Endothelial cell of umbilical vein (primary cell): ENCODE measurements around the gene FRYL. TPM values are rescaled to one million over a fixed set of nuclear protein-coding genes. Genes with fewer than 3 reads are reported as not detected.
"Not testable (repeated sequence)": the region's sequence is repeated elsewhere in the genome, so short reads cannot be mapped to it uniquely, and the experiment has no call there.

Experiments
- BruUV-seq: library from RNA; stranded (reverse); fragments of 400-500 nt; replicated peaks from 2 replicates; lab custom pipeline; 2021; lab: Mats Ljungman, UMichigan
- CTCF ChIA-PET: fragments of 300-600, 350-600 bp; sonication (Branson Sonifier 250); formaldehyde crosslinking; loops from one replicate; lab custom pipeline; 2021; ENCODE audit warnings: antibody characterized with exemption, inconsistent platforms; lab: Charles Lee
- POLR2A ChIA-PET: fragments of 300-600, 350-600 bp; sonication (Branson Sonifier 250); formaldehyde crosslinking; loops from one replicate; lab custom pipeline; 2021; ENCODE audit warnings: antibody characterized with exemption, inconsistent platforms; lab: Charles Lee
- DNase-seq: peaks from one replicate; pipeline ENCODE4 v3.0.0-alpha.2; 2011; ENCODE audit warnings: low read depth, low spot score
- FAIRE-seq: peaks from 2 replicates; lab custom pipeline; 2011; peaks lifted over from hg19 to GRCh38; lab: Jason Lieb, UNC
- H2AFZ ChIP-seq: 2 replicates; pipeline ENCODE4 v1.6.0; 2012; ENCODE audit warnings: low read depth, low read length, control low read depth, inconsistent platforms
- H3K27ac ChIP-seq: 2 replicates; pipeline ENCODE4 v1.5.1; 2011; ENCODE audit warnings: low read depth, mild to moderate bottlenecking, control low read depth, low read length, moderate library complexity; ENCODE audit not compliant: insufficient read depth
- H3K27me3 ChIP-seq, 2 experiments: 2 replicates each; pipeline versions ENCODE4 v1.6.0 to v1.6.1; 2011; ENCODE audit warnings: low read length in 2 of 2, mixed read lengths in 1 of 2; ENCODE audit not compliant: control insufficient read depth in 2 of 2, insufficient read depth in 2 of 2
- H3K36me3 ChIP-seq, 2 experiments: 2 replicates in 1 of 2; 3 replicates in 1 of 2; pipeline ENCODE4 v1.5.1; 2011; ENCODE audit warnings: low read length in 2 of 2, mild to moderate bottlenecking in 1 of 2, moderate library complexity in 1 of 2; ENCODE audit not compliant: control insufficient read depth in 2 of 2, insufficient read depth in 2 of 2; ENCODE audit errors: extremely low read depth in 1 of 2
- H3K4me1 ChIP-seq: 3 replicates; pipeline ENCODE4 v1.5.1; 2011; ENCODE audit warnings: mild to moderate bottlenecking, low read length; ENCODE audit not compliant: control insufficient read depth, insufficient read depth; ENCODE audit errors: extremely low read depth
- H3K4me2 ChIP-seq: 2 replicates; pipeline ENCODE4 v1.6.1; 2011; ENCODE audit warnings: low read length, control low read depth, mixed read lengths; ENCODE audit not compliant: insufficient read depth
- H3K4me3 ChIP-seq, 3 experiments: fragments of 200-600 bp in 1 of 3; sonication (generic), shearing (Covaris generic) in 1 of 3; replicated peaks in 1 of 3; 2 replicates each; pipeline ENCODE4 v1.5.1; 2011 to 2016; ENCODE audit warnings: control low read depth in 3 of 3, low read length in 3 of 3, mild to moderate bottlenecking in 2 of 3, inconsistent platforms in 1 of 3, low read depth in 1 of 3, moderate library complexity in 1 of 3; ENCODE audit not compliant: insufficient read depth in 1 of 3
- H3K79me2 ChIP-seq: 2 replicates; pipeline ENCODE4 v1.6.0; 2012; ENCODE audit warnings: low read length, inconsistent platforms; ENCODE audit not compliant: control insufficient read depth, insufficient read depth
- H3K9ac ChIP-seq: replicated peaks from 2 replicates; pipeline ENCODE3; 2011; ENCODE audit warnings: low read length, control low read depth; ENCODE audit not compliant: insufficient read depth; ENCODE audit errors: extremely low read depth
- H3K9me1 ChIP-seq: replicated peaks from 3 replicates; pipeline ENCODE4 v1.6.0; 2011; ENCODE audit warnings: mild to moderate bottlenecking, low read length; ENCODE audit not compliant: control insufficient read depth, insufficient read depth; ENCODE audit errors: extremely low read depth
- H3K9me3 ChIP-seq: replicated peaks from 2 replicates; pipeline ENCODE4 v1.5.1; 2012; ENCODE audit warnings: low read length, inconsistent platforms; ENCODE audit not compliant: control insufficient read depth, insufficient read depth
- H4K20me1 ChIP-seq: replicated peaks from 2 replicates; pipeline ENCODE3; 2011; ENCODE audit warnings: mild to moderate bottlenecking, low read length; ENCODE audit not compliant: control insufficient read depth, insufficient read depth; ENCODE audit errors: extremely low read depth
- EZH2 ChIP-seq: IDR thresholded peaks from 2 replicates; pipeline ENCODE4 v1.6.1; 2012; ENCODE audit warnings: borderline replicate concordance, low read depth, mild to moderate bottlenecking, moderate library complexity, low read length, inconsistent platforms; ENCODE audit not compliant: severe bottlenecking
- GATA2 ChIP-seq: IDR thresholded peaks from 2 replicates; pipeline ENCODE4 v1.7.0; 2011; ENCODE audit warnings: low read depth, mild to moderate bottlenecking, moderate library complexity, mixed read lengths, low read length; ENCODE audit not compliant: insufficient read length, insufficient read depth
- JUN ChIP-seq: IDR thresholded peaks from 2 replicates; pipeline ENCODE4 v1.6.1; 2011; ENCODE audit warnings: borderline replicate concordance, low read depth; ENCODE audit not compliant: insufficient read length, insufficient read depth
- POLR2A ChIP-seq: IDR thresholded peaks from 2 replicates; pipeline ENCODE4 v1.6.1; 2012; ENCODE audit warnings: low read depth, mild to moderate bottlenecking, control low read depth, low read length
- dilution Hi-C: fragments of 300-500 bp; cut with MboI; formaldehyde crosslinking; loops from one replicate; pipeline ENCODE4 v1.15.0; 2019; ENCODE audit warnings: low sequenced_read_pairs; ENCODE audit not compliant: extremely low pct_ligation_motif_present
- intact Hi-C: fragments of 100-400 bp; cut with micrococcal nuclease; formaldehyde crosslinking; loops from one replicate; pipeline ENCODE4 v1.10.0; 2022
- polyA plus RNA-seq, 4 experiments: library from polyadenylated mRNA; depleted of rRNA in 3 of 4; stranded (reverse) in 3 of 4; unstranded in 1 of 4; fragments of >200 nt; gene quantifications; 2 replicates each; pipeline versions ENCODE4 v1.2.1 to v1.2.3, GENCODE V29; 2011 to 2012; ENCODE audit warnings: missing spikeins in 1 of 4
- total RNA-seq: library from RNA; stranded (reverse); gene quantifications from 2 replicates; pipeline ENCODE4 v1.2.3, GENCODE V29; 2021
- TF ChIP-seq, protein P1 (sequence below): IDR thresholded peaks from 2 replicates; pipeline ENCODE4 v1.6.1; 2011; ENCODE audit not compliant: insufficient read depth, insufficient read length
- TF ChIP-seq, protein P2 (sequence below), 2 donors: IDR thresholded peaks; 1 replicate in 1 of 2; 2 replicates in 1 of 2; pipeline ENCODE4 v1.5.1; 2011; ENCODE audit warnings: low read length in 2 of 2, mild to moderate bottlenecking in 2 of 2, moderate library complexity in 2 of 2, control low read depth in 1 of 2, inconsistent platforms in 1 of 2, low read depth in 1 of 2; ENCODE audit not compliant: insufficient read depth in 1 of 2; ENCODE audit errors: extremely low read depth in 1 of 2

FRYL gene
- total and polyA plus RNA-seq, 2 donors (not counting 3 experiments of a cell fraction or from before 2014, with no cell fraction given): 17.0 to 84.9 TPM

DNA sequence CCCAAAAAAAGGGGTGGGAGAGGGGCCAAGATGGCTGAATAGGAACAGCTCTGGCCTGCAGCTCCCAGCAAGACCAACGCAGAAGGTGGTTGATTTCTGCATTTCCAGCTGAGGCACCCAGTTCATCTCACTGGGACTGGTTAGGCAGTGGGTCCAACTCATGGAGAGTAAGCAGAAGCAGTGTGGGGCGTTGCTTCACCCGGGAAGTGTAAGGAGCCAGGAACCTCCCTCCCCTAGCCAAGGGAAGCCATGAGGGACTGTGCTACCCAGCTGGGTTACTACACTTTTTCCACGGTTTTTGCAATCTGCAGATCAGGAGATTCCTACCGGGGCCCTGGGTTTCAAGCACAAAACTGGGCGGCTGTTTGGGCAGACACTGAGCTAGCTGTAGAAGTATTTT, 36.9 kb upstream of the FRYL start:
- DNase-seq (no peak), FAIRE-seq (no peak)
- no peaks in the 10 kb centered on the region for H3K9me1 ChIP-seq
- BruUV-seq: no TSS peak
- dilution Hi-C loops (no loop called here), intact Hi-C loops (no loop called here)
- CTCF ChIA-PET: interaction anchor here (0.9 kb wide), 1 partner anchor 238 kb away, joined by 3 read pairs; no protein-coding TSS in a partner anchor
- H3K27me3 ChIP-seq: peaks cover 0 to 5% of the 10 kb centered on the region in 2 experiments
- no peaks in the 10 kb centered on the region for H3K36me3 ChIP-seq
- H3K9ac ChIP-seq: no peak overlapping the region
- POLR2A ChIA-PET: no interaction called here
- no peaks in the 10 kb centered on the region for H3K4me1 ChIP-seq
- no peak overlapping the region for H2AFZ ChIP-seq
- H3K9me3 ChIP-seq: no peaks in the 10 kb centered on the region
- H3K4me2 ChIP-seq: no peak overlapping the region
- no peak overlapping the region for H3K4me3 ChIP-seq
- no peaks in the 10 kb centered on the region for H3K79me2 ChIP-seq
- TF ChIP-seq GATA2 (no peak), JUN (no peak), EZH2 (no peak), POLR2A (no peak)
- TF ChIP-seq, protein P1, sequence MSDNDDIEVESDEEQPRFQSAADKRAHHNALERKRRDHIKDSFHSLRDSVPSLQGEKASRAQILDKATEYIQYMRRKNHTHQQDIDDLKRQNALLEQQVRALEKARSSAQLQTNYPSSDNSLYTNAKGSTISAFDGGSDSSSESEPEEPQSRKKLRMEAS: no peak
- TF ChIP-seq, protein P2, sequence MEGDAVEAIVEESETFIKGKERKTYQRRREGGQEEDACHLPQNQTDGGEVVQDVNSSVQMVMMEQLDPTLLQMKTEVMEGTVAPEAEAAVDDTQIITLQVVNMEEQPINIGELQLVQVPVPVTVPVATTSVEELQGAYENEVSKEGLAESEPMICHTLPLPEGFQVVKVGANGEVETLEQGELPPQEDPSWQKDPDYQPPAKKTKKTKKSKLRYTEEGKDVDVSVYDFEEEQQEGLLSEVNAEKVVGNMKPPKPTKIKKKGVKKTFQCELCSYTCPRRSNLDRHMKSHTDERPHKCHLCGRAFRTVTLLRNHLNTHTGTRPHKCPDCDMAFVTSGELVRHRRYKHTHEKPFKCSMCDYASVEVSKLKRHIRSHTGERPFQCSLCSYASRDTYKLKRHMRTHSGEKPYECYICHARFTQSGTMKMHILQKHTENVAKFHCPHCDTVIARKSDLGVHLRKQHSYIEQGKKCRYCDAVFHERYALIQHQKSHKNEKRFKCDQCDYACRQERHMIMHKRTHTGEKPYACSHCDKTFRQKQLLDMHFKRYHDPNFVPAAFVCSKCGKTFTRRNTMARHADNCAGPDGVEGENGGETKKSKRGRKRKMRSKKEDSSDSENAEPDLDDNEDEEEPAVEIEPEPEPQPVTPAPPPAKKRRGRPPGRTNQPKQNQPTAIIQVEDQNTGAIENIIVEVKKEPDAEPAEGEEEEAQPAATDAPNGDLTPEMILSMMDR (IDR thresholded peaks at IDR 0.05; ENCODE audit: extremely low read depth in 1 of 2, insufficient read depth in 1 of 2, low read depth in 1 of 2, low read length in 2 of 2): no peak
- H3K27ac ChIP-seq: no peak overlapping the region
- no peaks in the 10 kb centered on the region for H4K20me1 ChIP-seq

DNA sequence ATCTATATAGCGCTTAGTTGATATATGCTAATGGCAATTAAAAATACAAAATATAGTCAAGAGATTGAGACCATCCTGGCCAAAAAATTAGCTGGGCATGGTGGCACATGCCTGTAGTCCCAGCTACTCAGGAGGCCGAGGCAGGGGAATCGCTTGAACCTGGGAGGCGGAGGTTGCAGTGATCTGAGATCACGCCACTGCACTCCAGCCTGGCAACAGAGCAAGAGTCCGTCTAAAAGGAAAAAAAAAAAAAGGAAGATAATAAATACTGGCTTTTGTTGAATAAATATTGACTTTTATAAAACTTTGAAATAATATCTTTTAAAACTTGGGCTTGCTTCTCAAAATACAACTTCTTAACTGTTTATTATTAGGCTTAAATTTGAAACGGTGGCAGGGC, 36.2 kb upstream of the FRYL start:
- H3K4me3 ChIP-seq, CTCF ChIA-PET, BruUV-seq, H4K20me1 ChIP-seq, H3K79me2 ChIP-seq, H2AFZ ChIP-seq, H3K4me2 ChIP-seq, POLR2A ChIA-PET, H3K9me1 ChIP-seq, DNase-seq, H3K9me3 ChIP-seq, FAIRE-seq, dilution Hi-C loops, H3K27ac ChIP-seq, H3K36me3 ChIP-seq, H3K9ac ChIP-seq, intact Hi-C loops, H3K27me3 ChIP-seq, H3K4me1 ChIP-seq: not testable (repeated sequence)
